OCI-M1 (cell line): ENCODE measurements around the gene BICRAL.
"Not testable (repeated sequence)": the region's sequence is repeated elsewhere in the genome, so short reads cannot be mapped to it uniquely, and the experiment has no call there.

Experiments used
- DNase-seq: peaks from one replicate; lab custom pipeline; 2025; lab: John Stamatoyannopoulos, UW

The BICRAL gene

GRCh38 chr6:42795651-42796050 is 13.8 kb downstream of the BICRAL start:
- no peak for DNase-seq

- no peak for DNase-seq
These were observed 14.3 kb downstream of the BICRAL start for GRCh38 chr6:42796171-42796570.

GRCh38 chr6:42797696-42798095 is 15.8 kb downstream of the BICRAL start:
- not testable (repeated sequence) for DNase-seq

- no peak for DNase-seq
These were observed 23.5 kb downstream of the BICRAL start for GRCh38 chr6:42805297-42805861.

- not testable (repeated sequence) for DNase-seq
These were observed 24.5 kb downstream of the BICRAL start for GRCh38 chr6:42806359-42806758.

- DNase-seq = no peak
These were observed 26.9 kb downstream of the BICRAL start for GRCh38 chr6:42808492-42809483.

GRCh38 chr6:42813074-42813645 is 31.3 kb downstream of the BICRAL start:
- DNase-seq = no peak

- no peak for DNase-seq
These were observed 32.1 kb downstream of the BICRAL start for GRCh38 chr6:42813906-42814444.

- DNase-seq = not testable (repeated sequence)
These were observed 33.9 kb downstream of the BICRAL start for GRCh38 chr6:42815726-42816125.

- no peak for DNase-seq
These were observed 36.1 kb downstream of the BICRAL start for GRCh38 chr6:42817907-42818306.

- DNase-seq = no peak
These were observed 36.6 kb downstream of the BICRAL start for GRCh38 chr6:42818416-42818815.

- no peak for DNase-seq
These were observed 37.0 kb downstream of the BICRAL start for GRCh38 chr6:42818878-42819277.

GRCh38 chr6:42819803-42820511 is 38.1 kb downstream of the BICRAL start:
- DNase-seq = peak; percentile 27

GRCh38 chr6:42820512-42821340 is 38.9 kb downstream of the BICRAL start:
- DNase-seq = no peak

- DNase-seq = no peak
These were observed 39.5 kb downstream of the BICRAL start for GRCh38 chr6:42821341-42821668.

GRCh38 chr6:42821846-42822245 is 40.0 kb downstream of the BICRAL start:
- no peak for DNase-seq

- no peak for DNase-seq
These were observed 47.8 kb downstream of the BICRAL start for GRCh38 chr6:42829561-42830092.

- no peak for DNase-seq
These were observed 49.4 kb downstream of the BICRAL start for GRCh38 chr6:42831237-42831636.

GRCh38 chr6:42834056-42834455 is 52.2 kb downstream of the BICRAL start:
- no peak for DNase-seq

GRCh38 chr6:42841844-42842584 is 60.2 kb downstream of the BICRAL start:
- no peak for DNase-seq
